Neuronal stem cell (in vitro differentiated cells): Measurements from ENCODE around the gene DNM3.

ENCODE experiments used
- DNase-seq: peaks from one replicate; pipeline ENCODE4 v3.0.0-alpha.2; 2013; ENCODE audit warnings: low spot score
- H2AFZ ChIP-seq: one replicate; pipeline ENCODE4 v1.6.1; 2013; ENCODE audit warnings: mild to moderate bottlenecking, low read length, inconsistent platforms
- H2AK5ac ChIP-seq: 2 replicates; pipeline ENCODE4 v1.6.1; 2013; ENCODE audit warnings: low read depth, mild to moderate bottlenecking, inconsistent platforms, low read length, moderate library complexity, mixed read lengths
- H2BK120ac ChIP-seq: 2 replicates; pipeline ENCODE4 v1.6.1; 2013; ENCODE audit warnings: low read depth, mild to moderate bottlenecking, inconsistent platforms, low read length, moderate library complexity, mixed read lengths
- H2BK12ac ChIP-seq: one replicate; pipeline ENCODE4 v1.6.1; 2013; ENCODE audit warnings: low read length, inconsistent platforms
- H2BK15ac ChIP-seq: 2 replicates; pipeline ENCODE4 v1.6.1; 2013; ENCODE audit warnings: mild to moderate bottlenecking, low read length, inconsistent platforms, mixed read lengths
- H2BK5ac ChIP-seq: one replicate; pipeline ENCODE4 v1.6.1; 2013; ENCODE audit warnings: inconsistent platforms, mild to moderate bottlenecking, low read length, moderate library complexity
- H3K14ac ChIP-seq: one replicate; pipeline ENCODE4 v1.6.1; 2013; ENCODE audit warnings: low read length, inconsistent platforms
- H3K18ac ChIP-seq: 2 replicates; pipeline ENCODE4 v1.6.1; 2013; ENCODE audit warnings: low read length, inconsistent platforms
- H3K23ac ChIP-seq: 2 replicates; pipeline ENCODE4 v1.6.1; 2013; ENCODE audit warnings: low read depth, mild to moderate bottlenecking, mixed read lengths, low read length, inconsistent platforms; ENCODE audit not compliant: poor library complexity
- H3K27ac ChIP-seq: replicated peaks from 3 replicates; pipeline ENCODE4 v1.5.1; 2013; ENCODE audit warnings: low read length, inconsistent platforms
- H3K27me3 ChIP-seq, 3 experiments: 2 replicates each; pipeline ENCODE4 v1.6.1; 2013; ENCODE audit warnings: low read length in 3 of 3, mild to moderate bottlenecking in 2 of 3, inconsistent platforms in 1 of 3, low read depth in 1 of 3, mixed read lengths in 1 of 3, moderate library complexity in 1 of 3; ENCODE audit not compliant: control insufficient read depth in 3 of 3, insufficient read depth in 3 of 3
- H3K36me3 ChIP-seq, 2 donors: replicated peaks in 1 of 2; 2 replicates each; pipeline ENCODE4 v1.6.1; 2013; ENCODE audit warnings: low read length in 2 of 2; ENCODE audit not compliant: control insufficient read depth in 2 of 2, insufficient read depth in 2 of 2
- H3K4ac ChIP-seq: 2 replicates; pipeline ENCODE4 v1.6.1; 2013; ENCODE audit warnings: inconsistent platforms, mild to moderate bottlenecking, low read length, moderate library complexity
- H3K4me1 ChIP-seq, 2 donors: 1 replicate in 1 of 2; 2 replicates in 1 of 2; pipeline ENCODE4 v1.6.1; 2013; ENCODE audit warnings: low read length in 2 of 2, low read depth in 1 of 2; ENCODE audit not compliant: control insufficient read depth in 2 of 2, insufficient read depth in 1 of 2
- H3K4me2 ChIP-seq: one replicate; pipeline ENCODE4 v1.6.1; 2013; ENCODE audit warnings: mild to moderate bottlenecking, low read length, inconsistent platforms; ENCODE audit not compliant: insufficient read depth, poor library complexity, severe bottlenecking
- H3K4me3 ChIP-seq, 2 donors: 2 replicates each; pipeline ENCODE4 v1.5.1; 2013; ENCODE audit warnings: low read length in 2 of 2, mild to moderate bottlenecking in 2 of 2, inconsistent platforms in 1 of 2, moderate library complexity in 1 of 2
- H3K79me1 ChIP-seq: one replicate; pipeline ENCODE4 v1.6.1; 2013; ENCODE audit warnings: low read depth, mild to moderate bottlenecking, inconsistent platforms, low read length, moderate library complexity
- H3K9ac ChIP-seq: one replicate; pipeline ENCODE4 v1.6.1; 2013; ENCODE audit warnings: mild to moderate bottlenecking, low read depth, low read length, inconsistent platforms; ENCODE audit not compliant: poor library complexity
- H3K9me3 ChIP-seq, 2 donors: replicated peaks in 1 of 2; 2 replicates each; pipeline versions ENCODE3 to v1.6.1; 2013; ENCODE audit warnings: low read length in 2 of 2, mild to moderate bottlenecking in 2 of 2, inconsistent platforms in 1 of 2, low read depth in 1 of 2, mixed read lengths in 1 of 2, moderate library complexity in 1 of 2; ENCODE audit not compliant: control insufficient read depth in 2 of 2, insufficient read depth in 1 of 2
- H4K8ac ChIP-seq: one replicate; pipeline ENCODE4 v1.6.1; 2013; ENCODE audit warnings: low read depth, mild to moderate bottlenecking, inconsistent platforms, low read length, moderate library complexity
- H4K91ac ChIP-seq: one replicate; pipeline ENCODE4 v1.6.1; 2013; ENCODE audit warnings: low read length, low read depth, mild to moderate bottlenecking, inconsistent platforms; ENCODE audit not compliant: poor library complexity
- WGBS, 2 donors: extraction: QIAGEN DNeasy Blood & Tissue Kit; methylation state at CpG; one replicate each; pipeline ENCODE4 v1.1.7; 2013; ENCODE audit warnings: missing lambda C conversion rate in 2 of 2, mixed read lengths in 1 of 2; ENCODE audit not compliant: insufficient read length in 2 of 2, insufficient replicate concordance in 1 of 2; ENCODE audit errors: extremely low coverage in 2 of 2; 5-methylcytosine and 5-hydroxymethylcytosine counted together

The DNM3 gene

DNA sequence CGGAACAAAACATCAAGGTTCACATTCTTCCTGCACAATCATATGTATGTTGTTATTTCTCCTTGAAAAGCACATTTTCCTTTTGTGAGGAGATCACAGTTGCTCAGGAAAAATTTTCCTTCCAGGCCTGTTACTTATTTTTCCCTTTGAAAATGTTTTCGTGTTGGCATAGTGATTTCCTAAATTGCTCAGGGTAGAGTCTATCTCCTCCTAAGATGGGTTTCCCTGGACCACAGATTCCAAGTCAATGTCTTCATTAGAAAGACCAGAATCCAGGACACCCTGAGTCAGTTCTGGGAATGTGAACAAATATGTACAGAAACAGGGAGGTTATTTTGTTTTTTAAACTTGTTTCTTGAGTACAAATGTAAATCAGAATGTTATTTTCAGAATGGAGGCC is 484.8 kb downstream of the DNM3 start:
- Histone ChIP-seq H2BK5ac (no peak overlapping the region), H3K14ac (no peak overlapping the region), H3K27ac (no peak overlapping the region), H3K9me3 (no peaks in the 10 kb centered on the region), H3K27me3 (no peaks in the 10 kb centered on the region), H2BK120ac (no peak overlapping the region), H3K9ac (no peak overlapping the region), H3K36me3 (no peaks in the 10 kb centered on the region), H3K23ac (no peak overlapping the region), H2BK15ac (no peak overlapping the region), H3K4ac (no peak overlapping the region), H2AFZ (no peak overlapping the region), H3K79me1 (no peaks in the 10 kb centered on the region), H2BK12ac (no peak overlapping the region), H3K18ac (no peak overlapping the region), H4K8ac (no peak overlapping the region), H3K4me2 (no peak overlapping the region), H3K4me3 (no peak overlapping the region), H3K4me1 (peaks cover 1 to 17% of the 10 kb centered on the region in 2 donors), H4K91ac (no peak overlapping the region), H2AK5ac (no peak overlapping the region)
- no CpG with 5 or more reads among the region's 2 CpGs for WGBS, 2 donors
- no peak for DNase-seq

DNA sequence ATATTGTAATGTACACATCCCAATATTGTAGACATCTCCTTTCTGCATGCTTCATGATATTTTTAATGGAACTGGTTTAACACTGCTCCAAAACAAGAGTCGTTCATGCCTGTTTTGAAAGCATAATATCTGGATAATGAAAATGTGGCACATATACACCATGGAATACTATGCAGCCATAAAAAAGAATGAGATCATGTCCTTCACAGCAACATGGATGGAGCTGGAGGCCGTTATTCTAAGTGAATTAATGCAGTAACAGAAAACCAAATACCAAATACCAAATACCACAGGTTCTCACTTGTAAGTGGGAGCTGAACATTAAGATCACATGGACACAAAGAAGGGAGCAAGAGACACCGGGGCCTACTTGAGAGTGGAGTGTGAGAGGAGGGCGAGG is 487.0 kb downstream of the DNM3 start:
- no peak overlapping the region for H3K9ac ChIP-seq
- no peak overlapping the region for H3K18ac ChIP-seq
- peaks cover under 1 to 8% of the 10 kb centered on the region in 2 donors for H3K4me1 ChIP-seq
- no peak overlapping the region for H2BK120ac ChIP-seq
- H2BK15ac ChIP-seq: no peak overlapping the region
- DNase-seq: no peak
- no peak overlapping the region for H3K27ac ChIP-seq
- no peak overlapping the region for H3K4me3 ChIP-seq
- H3K23ac ChIP-seq: no peak overlapping the region
- no peak overlapping the region for H4K8ac ChIP-seq
- no peaks in the 10 kb centered on the region for H3K79me1 ChIP-seq
- no peak overlapping the region for H3K4me2 ChIP-seq
- no peak overlapping the region for H3K14ac ChIP-seq
- no peak overlapping the region for H2BK12ac ChIP-seq
- H4K91ac ChIP-seq: no peak overlapping the region
- H2AK5ac ChIP-seq: no peak overlapping the region
- WGBS, 2 donors: no CpG with 5 or more reads among the region's 4 CpGs
- no peak overlapping the region for H3K4ac ChIP-seq
- H2AFZ ChIP-seq: no peak overlapping the region
- H3K9me3 ChIP-seq: no peaks in the 10 kb centered on the region
- no peaks in the 10 kb centered on the region for H3K36me3 ChIP-seq
- H3K27me3 ChIP-seq: no peaks in the 10 kb centered on the region
- no peak overlapping the region for H2BK5ac ChIP-seq

DNA sequence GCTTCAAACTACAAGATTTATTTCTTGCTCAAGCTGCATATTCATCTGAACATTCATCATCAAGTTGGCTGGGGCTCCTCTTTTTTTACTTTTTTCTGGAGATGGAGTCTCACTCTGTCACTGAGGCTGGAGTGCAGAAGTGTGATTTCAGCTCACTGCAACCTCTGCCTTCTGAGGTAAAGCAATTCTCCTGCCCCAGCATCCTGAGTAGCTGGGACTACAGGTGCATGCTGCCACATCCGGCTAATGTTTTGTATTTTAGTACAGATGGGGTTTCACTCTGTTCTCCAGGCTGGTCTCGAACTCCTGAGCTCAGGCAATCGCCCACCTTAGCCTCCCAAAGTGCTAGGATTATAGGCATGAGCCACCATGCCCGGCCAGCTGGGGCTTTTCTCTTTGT is 490.9 kb downstream of the DNM3 start:
- Histone ChIP-seq H3K27ac (no peak overlapping the region), H2BK5ac (no peak overlapping the region), H2AFZ (no peak overlapping the region), H2BK15ac (no peak overlapping the region), H3K9ac (no peak overlapping the region), H3K79me1 (no peaks in the 10 kb centered on the region), H3K9me3 (no peaks in the 10 kb centered on the region), H3K4me2 (no peak overlapping the region), H4K8ac (no peak overlapping the region), H3K27me3 (no peaks in the 10 kb centered on the region), H3K4ac (no peak overlapping the region), H2AK5ac (no peak overlapping the region), H3K14ac (no peak overlapping the region), H3K36me3 (no peaks in the 10 kb centered on the region), H2BK120ac (no peak overlapping the region), H3K18ac (no peak overlapping the region), H3K4me3 (no peak overlapping the region), H3K4me1 (no peaks in the 10 kb centered on the region), H2BK12ac (no peak overlapping the region), H4K91ac (no peak overlapping the region), H3K23ac (no peak overlapping the region)
- WGBS, 2 donors: no CpG with 5 or more reads among the region's 4 CpGs
- no peak for DNase-seq

- no peak for DNase-seq
- Histone ChIP-seq H3K9me3 (no peaks in the 10 kb centered on the region), H3K14ac (no peak overlapping the region), H2BK15ac (no peak overlapping the region), H4K91ac (no peak overlapping the region), H2BK12ac (no peak overlapping the region), H2AK5ac (no peak overlapping the region), H3K27ac (no peak overlapping the region), H3K4ac (no peak overlapping the region), H3K9ac (no peak overlapping the region), H3K4me3 (no peak overlapping the region), H3K27me3 (no peaks in the 10 kb centered on the region), H3K4me1 (no peaks in the 10 kb centered on the region), H3K23ac (no peak overlapping the region), H3K4me2 (no peak overlapping the region), H2AFZ (no peak overlapping the region), H4K8ac (no peak overlapping the region), H3K79me1 (no peaks in the 10 kb centered on the region), H2BK5ac (no peak overlapping the region), H3K36me3 (no peaks in the 10 kb centered on the region), H3K18ac (no peak overlapping the region), H2BK120ac (no peak overlapping the region)
Observed at GRCh38 chr1:172335377-172335776, 494.1 kb downstream of the DNM3 start.
